ENCODE data around the gene MYO1F.
A peak's percentile ranks its signal among the peaks of the same experiment; 100 is the strongest.

MYO1F gene

GRCh38 chr19:8491574-8491973 is 85.7 kb downstream of the MYO1F start:
- no peak for DNase-seq (ENCODE audit: low read depth)

GRCh38 chr19:8490873-8491272 is 86.4 kb downstream of the MYO1F start:
- DNase-seq (ENCODE audit: low read depth): no peak

GRCh38 chr19:8490395-8490760 is 86.9 kb downstream of the MYO1F start:
- no peak for DNase-seq (ENCODE audit: low read depth)

GRCh38 chr19:8489561-8490394 is 87.5 kb downstream of the MYO1F start:
- no peak for DNase-seq (ENCODE audit: low read depth)

- DNase-seq (ENCODE audit: low read depth): no peak
Measured at GRCh38 chr19:8488365-8488764, 88.9 kb downstream of the MYO1F start.

- DNase-seq (ENCODE audit: low read depth): peak; percentile 36
Measured at GRCh38 chr19:8487137-8487851, 89.9 kb downstream of the MYO1F start.

- DNase-seq (ENCODE audit: low read depth): no peak
Measured at GRCh38 chr19:8486661-8487136, 90.5 kb downstream of the MYO1F start.

- no peak for DNase-seq (ENCODE audit: low read depth)
Measured at GRCh38 chr19:8485561-8486371, 91.5 kb downstream of the MYO1F start.

GRCh38 chr19:8484331-8484894 is 92.8 kb downstream of the MYO1F start:
- no peak for DNase-seq (ENCODE audit: low read depth)

- DNase-seq (ENCODE audit: low read depth): no peak
Measured at GRCh38 chr19:8483165-8483564, 94.1 kb downstream of the MYO1F start.

GRCh38 chr19:8482696-8483095 is 94.5 kb downstream of the MYO1F start:
- no peak for DNase-seq (ENCODE audit: low read depth)

- DNase-seq (ENCODE audit: low read depth): no peak
Measured at GRCh38 chr19:8481616-8482015, 95.6 kb downstream of the MYO1F start.

- DNase-seq (ENCODE audit: low read depth): no peak
Measured at GRCh38 chr19:8481201-8481600, 96.0 kb downstream of the MYO1F start.

GRCh38 chr19:8478598-8478997 is 98.6 kb downstream of the MYO1F start:
- DNase-seq (ENCODE audit: low read depth): no peak

GRCh38 chr19:8477889-8478288 is 99.4 kb downstream of the MYO1F start:
- DNase-seq (ENCODE audit: low read depth): no peak

GRCh38 chr19:8476524-8476923 is 100.7 kb downstream of the MYO1F start:
- no peak for DNase-seq (ENCODE audit: low read depth)

GRCh38 chr19:8475005-8475404 is 102.2 kb downstream of the MYO1F start:
- no peak for DNase-seq (ENCODE audit: low read depth)

- no peak for DNase-seq (ENCODE audit: low read depth)
Measured at GRCh38 chr19:8473648-8474476, 103.4 kb downstream of the MYO1F start.

Data from stimulated activated CD8-positive, alpha-beta memory T cell treated with anti-CD3 and anti-CD28 coated beads, Interleukin-12 subunit alpha, Interleukin-12 subunit beta, amount 100 ng/mL, for 1 hour (primary cell).